GM12872 (cell line): ENCODE results near the gene MRPL21.

Experiments used
- TF ChIP-seq, protein P1 (sequence below): IDR thresholded peaks from 3 replicates; pipeline ENCODE4 v1.5.1; 2011; ENCODE audit warnings: low read depth, mild to moderate bottlenecking, low read length, moderate library complexity; ENCODE audit not compliant: insufficient read depth

MRPL21 gene

DNA sequence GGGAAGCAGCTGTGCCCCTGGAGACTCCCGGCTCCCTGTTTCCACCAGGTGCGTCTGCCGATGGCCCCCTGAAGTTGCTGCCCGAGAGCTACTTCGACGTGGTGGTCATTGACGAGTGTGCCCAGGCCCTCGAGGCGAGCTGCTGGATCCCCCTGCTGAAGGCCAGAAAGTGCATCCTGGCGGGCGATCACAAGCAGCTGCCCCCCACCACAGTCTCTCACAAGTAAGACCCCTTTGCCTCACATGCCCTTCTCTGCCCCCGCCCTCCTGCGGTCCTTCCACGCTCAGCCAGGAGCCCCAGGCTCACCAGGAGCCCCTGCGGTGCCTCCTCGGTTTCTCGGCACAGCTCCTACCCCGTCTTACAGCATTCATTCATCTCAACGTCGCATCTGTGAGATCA, 25.5 kb upstream of the MRPL21 start:
- TF ChIP-seq, protein P1, sequence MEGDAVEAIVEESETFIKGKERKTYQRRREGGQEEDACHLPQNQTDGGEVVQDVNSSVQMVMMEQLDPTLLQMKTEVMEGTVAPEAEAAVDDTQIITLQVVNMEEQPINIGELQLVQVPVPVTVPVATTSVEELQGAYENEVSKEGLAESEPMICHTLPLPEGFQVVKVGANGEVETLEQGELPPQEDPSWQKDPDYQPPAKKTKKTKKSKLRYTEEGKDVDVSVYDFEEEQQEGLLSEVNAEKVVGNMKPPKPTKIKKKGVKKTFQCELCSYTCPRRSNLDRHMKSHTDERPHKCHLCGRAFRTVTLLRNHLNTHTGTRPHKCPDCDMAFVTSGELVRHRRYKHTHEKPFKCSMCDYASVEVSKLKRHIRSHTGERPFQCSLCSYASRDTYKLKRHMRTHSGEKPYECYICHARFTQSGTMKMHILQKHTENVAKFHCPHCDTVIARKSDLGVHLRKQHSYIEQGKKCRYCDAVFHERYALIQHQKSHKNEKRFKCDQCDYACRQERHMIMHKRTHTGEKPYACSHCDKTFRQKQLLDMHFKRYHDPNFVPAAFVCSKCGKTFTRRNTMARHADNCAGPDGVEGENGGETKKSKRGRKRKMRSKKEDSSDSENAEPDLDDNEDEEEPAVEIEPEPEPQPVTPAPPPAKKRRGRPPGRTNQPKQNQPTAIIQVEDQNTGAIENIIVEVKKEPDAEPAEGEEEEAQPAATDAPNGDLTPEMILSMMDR, result no peak

DNA sequence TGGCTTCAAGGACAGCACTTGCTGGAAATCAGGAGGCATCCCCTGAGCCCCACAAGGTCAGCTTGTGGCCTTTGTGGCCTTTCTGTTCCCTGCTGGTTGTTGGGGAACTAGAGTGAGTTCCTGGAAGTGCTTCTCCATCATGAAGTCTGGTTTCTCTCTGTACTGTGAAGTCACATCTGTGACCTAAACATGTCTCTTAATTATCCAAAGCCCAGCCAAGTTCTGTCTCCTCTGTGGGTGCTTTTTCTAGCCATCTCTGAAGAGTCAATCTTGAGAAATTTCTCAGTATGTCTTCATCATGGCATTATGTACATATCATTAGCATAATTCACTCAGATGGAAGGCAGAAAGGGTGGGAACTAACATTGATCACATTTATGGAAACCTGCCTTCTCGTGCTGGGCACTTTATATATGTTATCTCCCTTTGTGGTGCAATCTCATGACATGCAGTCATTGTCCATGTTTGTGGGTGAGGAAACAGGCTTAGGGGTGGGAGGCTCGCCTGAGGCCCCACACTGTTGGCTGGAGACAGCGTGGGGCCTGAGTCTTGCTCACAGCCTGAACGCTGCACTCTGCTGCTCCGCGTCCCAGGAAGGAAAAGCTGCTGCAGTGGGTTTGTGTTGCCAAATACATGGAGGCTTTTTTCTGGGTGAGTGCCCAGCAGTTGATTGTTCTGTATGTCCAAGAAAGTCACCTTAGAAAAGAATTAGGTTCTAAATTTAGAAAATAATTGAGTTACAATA, 24.7 kb upstream of the MRPL21 start:
- TF ChIP-seq, protein P1, result no peak

DNA sequence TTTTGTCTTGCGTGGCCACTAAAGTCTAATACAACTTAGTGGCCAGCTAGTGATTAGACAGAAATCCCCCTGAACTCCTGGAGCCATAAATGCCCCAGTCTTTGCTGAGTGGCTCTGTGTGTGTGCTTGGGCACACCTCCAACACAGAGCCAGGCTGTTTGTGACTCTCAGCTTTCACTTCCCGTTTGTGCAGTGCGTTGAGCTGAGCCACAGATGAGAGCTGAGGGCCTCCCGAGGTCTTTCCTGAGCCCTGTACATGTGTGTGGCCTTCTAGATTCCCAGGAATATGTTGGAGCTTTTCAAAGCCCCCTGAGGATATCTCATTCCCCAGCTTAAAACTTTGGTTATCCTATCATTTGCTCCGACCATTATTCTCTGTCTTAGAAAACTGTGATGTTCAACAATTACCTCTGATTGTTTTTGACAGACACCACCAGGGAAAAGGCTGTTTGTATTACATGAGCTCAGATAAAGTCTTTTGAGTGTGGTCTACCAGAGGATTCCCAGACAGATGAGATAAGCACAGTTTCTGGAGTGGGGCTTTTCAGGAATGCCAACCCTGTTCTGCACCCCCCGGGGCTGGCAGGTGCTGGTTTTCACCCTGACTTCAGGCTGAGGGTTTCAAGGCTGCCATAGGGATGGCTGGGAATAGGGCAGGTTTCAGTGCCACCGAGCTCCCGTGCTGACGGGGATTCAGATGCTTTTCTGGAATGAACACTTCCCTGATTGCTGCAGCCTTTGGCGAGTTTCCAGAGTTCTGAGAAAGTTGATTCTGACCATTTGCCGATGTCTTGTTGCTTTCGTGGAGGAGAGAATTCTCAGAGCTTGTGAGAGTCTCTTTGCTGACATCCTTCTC, 23.9 kb upstream of the MRPL21 start:
- TF ChIP-seq, protein P1, result no peak

- TF ChIP-seq, protein P1, result no peak
Measured at GRCh38 chr11:68925611-68926010, 22.0 kb upstream of the MRPL21 start.

GRCh38 chr11:68924073-68924925, 20.7 kb upstream of the MRPL21 start:
- TF ChIP-seq, protein P1, result no peak

- TF ChIP-seq, protein P1, result no peak
Measured at GRCh38 chr11:68923614-68924013, 20.0 kb upstream of the MRPL21 start.

DNA sequence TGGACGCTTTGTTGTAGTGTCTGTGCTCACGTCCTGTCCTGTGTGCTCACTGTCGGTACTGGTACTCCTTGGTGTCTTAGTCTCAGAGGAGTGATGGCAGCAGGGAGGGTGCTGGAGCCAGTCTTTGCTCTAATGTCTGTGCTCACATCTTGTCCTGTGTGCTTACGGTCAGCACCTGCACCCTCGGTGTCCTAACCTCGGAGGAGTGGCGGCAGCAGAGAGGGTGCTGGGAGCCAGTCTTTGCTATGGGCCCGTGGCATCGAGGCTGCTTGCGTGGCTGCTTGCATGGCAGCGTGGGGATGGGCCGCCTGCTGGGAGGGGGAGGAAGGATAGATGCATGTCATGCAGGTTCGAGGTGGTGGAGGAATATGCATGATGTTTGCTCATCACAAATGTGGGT, 12.8 kb upstream of the MRPL21 start:
- TF ChIP-seq, protein P1, result no peak
